AG20443 (cell line): Measurements from ENCODE around the gene CHRNG.
"Not testable (repeated sequence)": the region's sequence is repeated elsewhere in the genome, so short reads cannot be mapped to it uniquely, and the experiment has no call there.

Source experiments
- DNase-seq: peaks from one replicate; pipeline ENCODE4 v3.0.0; 2012; ENCODE audit warnings: low spot score, mixed read lengths

The CHRNG gene

GRCh38 chr2:232528746-232529460 lies 10.6 kb upstream of the CHRNG start:
- DNase-seq = peak; percentile 42

DNA sequence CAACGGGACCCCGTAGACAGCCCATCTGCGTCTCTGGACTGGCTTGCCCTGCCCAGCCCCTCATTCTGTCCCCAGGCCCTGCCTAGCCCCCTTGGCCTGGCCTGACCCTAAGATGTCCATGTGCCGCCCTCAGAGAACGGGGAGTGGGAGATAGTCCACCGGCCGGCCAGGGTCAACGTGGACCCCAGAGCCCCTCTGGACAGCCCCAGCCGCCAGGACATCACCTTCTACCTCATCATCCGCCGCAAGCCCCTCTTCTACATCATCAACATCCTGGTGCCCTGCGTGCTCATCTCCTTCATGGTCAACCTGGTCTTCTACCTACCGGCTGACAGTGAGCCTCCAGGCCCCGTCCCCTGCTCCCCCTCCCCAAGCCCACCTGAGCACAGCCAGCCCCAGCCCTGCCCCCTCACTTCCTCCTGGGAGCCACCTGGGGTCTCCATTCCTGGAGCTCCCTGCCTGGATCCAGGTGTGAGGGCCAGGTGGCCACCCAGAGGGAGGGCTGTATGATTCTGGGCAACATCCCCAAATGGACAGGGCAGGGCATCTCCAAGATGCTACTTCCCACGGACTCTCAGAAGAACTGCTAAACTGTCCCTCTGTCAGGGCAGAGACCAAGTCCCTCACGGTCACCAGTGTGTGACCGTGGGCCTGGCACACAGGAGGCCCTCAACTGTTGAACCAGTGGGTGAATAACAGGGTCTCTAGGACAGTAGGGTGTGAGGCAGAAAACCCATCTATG lies 9.5 kb upstream of the CHRNG start:
- DNase-seq = no peak

DNA sequence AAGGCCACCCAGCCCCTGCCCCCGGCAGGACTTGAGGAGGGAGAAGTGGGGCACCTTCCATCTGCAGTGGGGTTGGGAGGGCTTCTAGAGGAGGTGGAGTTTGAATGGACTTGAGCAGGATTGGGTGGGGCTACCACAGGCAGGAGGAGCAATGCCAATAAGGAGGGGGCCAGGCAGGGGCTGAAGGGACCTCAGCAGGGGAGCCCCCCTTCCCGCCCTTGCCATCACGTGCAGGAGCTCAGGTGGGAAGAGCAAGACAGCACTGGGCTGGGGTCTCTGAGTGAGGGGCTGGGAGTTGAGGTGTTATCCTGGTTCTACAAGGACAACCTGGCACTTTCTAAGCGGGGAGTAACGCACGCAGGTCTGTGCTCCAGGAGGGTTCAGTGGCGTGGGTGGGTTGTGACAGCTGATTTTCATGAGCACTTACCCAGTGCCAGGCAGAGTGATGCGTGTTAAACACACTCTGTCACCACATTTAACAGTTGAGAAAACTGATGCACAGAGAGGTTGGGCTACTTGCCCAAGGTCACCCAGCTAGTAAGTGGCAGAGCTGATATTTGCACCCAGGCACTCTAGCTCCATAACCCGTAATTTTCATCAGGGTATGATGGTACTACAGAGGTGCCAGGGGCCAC lies 8.7 kb upstream of the CHRNG start:
- DNase-seq = no peak

- DNase-seq = no peak
Measured at GRCh38 chr2:232532419-232532818, 7.1 kb upstream of the CHRNG start.

GRCh38 chr2:232532821-232533220 lies 6.7 kb upstream of the CHRNG start:
- not testable (repeated sequence) for DNase-seq

- DNase-seq = peak; percentile 28
Measured at GRCh38 chr2:232533944-232534710, 5.4 kb upstream of the CHRNG start.

DNA sequence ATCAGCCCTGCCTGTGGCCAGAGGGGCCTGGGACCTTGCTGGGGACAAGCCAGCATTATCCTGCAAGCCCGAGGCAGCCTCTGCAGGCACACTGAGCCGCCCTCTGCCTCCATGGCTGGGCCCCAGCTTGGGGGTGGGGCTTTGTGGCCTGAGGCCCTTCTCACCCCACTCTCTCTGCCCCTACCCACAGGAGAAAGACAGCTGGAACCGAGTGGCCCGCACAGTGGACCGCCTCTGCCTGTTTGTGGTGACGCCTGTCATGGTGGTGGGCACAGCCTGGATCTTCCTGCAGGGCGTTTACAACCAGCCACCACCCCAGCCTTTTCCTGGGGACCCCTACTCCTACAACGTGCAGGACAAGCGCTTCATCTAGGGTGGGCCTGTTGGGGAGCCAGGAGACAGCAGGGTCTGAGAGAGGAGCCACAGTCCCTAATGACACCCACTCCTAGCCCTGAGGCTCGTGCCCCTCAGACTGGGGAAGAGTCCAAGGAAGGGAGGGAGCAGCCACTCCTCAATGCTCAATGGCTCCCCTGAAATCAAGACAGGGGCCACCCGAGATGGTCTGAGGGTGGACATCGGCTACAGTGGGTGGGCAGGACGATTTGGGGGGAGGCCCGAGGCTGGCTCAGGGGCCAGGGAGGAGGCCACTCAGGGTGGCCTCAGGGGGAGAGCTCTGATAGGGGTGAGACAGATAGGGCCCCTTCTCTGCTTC lies 4.4 kb upstream of the CHRNG start:
- DNase-seq = no peak

GRCh38 chr2:232535761-232536530 lies 3.5 kb upstream of the CHRNG start:
- DNase-seq = no peak

- no peak for DNase-seq
Measured at GRCh38 chr2:232537079-232537478, 2.4 kb upstream of the CHRNG start.

DNA sequence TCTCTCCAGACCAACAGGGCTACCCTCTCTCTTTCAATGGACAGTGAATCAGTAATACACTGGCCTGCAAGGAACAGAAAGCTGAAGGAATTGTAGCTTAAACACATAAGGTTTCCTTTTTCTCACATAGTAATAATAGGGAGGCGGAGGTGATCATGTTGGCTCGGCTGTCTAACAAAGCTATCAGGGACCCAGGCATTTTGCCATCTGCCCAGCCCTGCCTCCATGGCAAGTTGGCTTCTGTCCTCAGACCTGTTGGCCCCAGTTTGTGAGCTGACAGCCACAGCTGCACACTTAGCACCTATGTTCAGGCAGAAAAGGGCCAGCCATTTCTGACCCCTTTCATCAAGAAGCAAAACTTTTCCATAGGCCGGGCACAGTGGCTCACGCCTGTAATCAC lies 2.0 kb upstream of the CHRNG start:
- no peak for DNase-seq

DNA sequence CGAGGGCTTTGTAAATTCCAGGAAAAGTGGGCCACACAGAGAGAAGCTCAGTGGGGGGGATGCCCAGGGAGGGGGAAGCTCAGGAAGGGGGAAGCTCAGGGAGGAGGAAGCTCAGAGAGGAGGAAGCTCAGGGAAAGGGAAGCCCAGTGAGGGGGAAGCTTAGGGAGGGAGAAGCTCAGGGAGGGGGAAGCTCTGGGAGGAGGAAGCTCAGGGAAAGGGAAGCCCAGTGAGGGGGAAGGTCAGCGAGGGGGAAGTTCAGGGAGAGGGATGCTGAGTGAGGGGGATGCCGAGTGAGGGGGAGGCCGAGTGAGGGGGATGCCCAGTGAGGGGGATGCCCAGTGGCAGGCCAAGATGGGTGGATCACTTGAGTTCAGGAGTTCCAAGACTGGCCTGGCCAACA lies 821 bp upstream of the CHRNG start:
- DNase-seq = no peak

DNA sequence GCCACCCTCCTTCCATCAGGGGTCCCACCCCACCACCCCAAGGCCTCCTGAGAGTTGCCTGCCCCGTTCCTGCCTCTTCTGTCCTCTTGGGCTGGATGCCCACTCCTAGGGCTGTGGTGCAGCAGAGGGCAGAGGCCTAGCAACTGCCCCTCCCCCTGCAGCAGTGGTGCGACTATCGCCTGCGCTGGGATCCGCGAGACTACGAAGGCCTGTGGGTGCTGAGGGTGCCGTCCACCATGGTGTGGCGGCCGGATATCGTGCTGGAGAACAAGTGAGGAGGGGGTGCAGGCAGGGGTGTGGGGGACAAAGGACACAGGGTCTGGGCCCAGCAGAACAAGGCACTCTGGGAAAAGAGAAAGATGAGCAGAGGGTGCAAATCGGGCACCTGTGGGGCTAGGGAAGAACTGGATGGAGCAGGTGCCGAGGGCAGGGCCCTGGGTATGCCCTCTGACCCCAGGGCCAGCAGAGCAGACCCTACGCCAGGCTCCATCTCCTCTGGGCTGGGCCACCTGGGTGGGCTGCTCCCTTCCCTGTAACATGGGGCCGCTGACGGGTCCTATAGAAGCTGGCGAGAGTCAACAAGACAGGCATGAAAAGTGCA lies 1.0 kb downstream of the CHRNG start:
- DNase-seq = no peak

DNA sequence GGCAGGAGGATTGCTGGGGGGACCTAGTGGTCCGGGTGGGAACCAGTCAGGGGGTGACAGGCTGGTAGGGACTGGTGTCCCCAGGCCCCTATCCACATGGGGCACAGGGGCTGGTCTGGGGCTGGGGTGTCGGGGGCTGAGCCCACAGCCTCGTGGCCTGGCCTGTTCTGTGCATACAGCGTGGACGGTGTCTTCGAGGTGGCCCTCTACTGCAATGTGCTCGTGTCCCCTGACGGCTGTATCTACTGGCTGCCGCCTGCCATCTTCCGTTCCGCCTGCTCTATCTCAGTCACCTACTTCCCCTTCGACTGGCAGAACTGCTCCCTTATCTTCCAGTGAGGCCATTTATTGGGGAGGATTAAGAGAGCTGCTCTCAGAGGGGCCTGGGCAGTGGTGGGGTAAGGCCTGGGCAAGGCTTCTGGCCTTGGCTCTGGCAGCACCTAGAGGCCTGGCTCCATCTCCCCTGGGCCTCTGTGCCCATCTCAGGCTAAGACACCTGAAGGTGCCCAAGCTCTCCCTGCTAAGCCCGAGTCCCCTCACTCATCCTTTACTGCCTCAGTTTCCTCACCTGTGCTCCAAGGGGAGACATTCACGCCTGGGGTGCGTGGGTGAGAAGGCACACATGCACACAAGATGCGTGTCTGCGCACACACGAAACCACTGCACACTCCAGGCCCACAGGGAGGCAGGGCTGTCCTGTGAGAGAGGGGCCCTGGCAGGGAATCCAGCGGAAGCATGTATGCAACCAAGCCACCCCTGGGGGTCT lies 1.9 kb downstream of the CHRNG start:
- peak; percentile 9 for DNase-seq

- no peak for DNase-seq
Measured at GRCh38 chr2:232541961-232542714, 2.6 kb downstream of the CHRNG start.

DNA sequence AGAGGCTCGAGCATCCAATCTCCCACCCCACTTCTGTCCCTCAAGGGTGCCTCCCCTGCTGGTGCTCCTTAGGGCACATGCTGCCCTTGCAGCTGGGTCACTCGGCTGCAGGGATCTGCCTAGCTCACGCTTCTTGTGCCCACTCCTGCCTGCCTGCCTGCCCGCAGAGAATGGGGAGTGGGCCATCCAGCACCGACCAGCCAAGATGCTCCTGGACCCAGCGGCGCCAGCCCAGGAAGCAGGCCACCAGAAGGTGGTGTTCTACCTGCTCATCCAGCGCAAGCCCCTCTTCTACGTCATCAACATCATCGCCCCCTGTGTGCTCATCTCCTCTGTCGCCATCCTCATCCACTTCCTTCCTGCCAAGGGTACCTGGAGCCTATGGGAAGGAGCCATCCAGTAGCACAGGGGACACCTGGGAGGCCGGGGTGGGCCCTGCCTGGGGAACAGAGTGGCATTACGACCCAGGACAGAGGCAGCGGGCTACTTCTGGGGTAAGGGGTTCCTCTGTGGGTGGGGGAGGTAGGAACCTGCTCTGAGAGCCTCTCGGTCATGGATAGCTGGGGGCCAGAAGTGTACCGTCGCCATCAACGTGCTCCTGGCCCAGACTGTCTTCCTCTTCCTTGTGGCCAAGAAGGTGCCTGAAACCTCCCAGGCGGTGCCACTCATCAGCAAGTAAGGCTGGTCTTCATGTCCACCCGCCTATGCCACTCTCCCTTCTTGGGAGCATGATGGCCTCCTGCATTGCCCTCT lies 3.4 kb downstream of the CHRNG start:
- DNase-seq = no peak

DNA sequence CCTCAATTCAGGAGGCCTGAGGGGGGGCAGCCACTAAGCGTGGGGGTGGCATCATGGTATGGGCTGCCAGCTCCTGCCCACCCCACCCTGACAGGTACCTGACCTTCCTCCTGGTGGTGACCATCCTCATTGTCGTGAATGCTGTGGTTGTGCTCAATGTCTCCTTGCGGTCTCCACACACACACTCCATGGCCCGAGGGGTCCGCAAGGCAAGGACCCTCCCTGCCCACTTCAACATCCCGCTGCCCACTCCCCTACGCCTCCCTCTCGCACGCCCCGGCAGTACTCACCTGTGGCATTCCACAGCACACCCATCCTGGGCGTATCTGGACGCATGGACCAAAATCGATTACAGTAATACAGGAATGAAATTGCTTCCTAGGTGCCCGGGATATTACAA lies 4.0 kb downstream of the CHRNG start:
- DNase-seq = no peak

DNA sequence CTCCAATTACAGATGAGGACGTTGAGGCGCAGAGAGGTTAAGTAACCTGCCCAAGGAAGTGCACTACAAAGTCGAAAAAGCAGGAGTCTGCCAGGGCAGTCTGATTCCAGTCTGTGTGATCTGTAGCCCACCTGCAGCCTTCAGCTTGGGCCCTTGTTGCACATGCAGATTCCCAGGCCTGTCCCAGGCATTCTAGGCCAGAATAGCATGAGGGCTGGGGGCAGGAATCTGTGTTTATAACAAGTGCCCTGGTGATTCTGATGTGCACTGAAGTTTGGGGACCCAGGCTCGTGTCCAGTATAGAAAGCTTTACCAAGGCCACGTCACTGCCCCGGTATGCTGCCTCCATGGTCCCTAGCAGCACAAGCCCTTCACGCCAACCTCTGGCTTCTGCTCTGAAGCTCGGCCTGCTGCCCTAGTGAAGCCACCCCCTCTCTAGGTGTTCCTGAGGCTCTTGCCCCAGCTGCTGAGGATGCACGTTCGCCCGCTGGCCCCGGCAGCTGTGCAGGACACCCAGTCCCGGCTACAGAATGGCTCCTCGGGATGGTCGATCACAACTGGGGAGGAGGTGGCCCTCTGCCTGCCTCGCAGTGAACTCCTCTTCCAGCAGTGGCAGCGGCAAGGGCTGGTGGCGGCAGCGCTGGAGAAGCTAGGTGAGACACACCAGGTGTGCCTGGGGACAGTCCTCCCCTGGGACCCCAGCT lies 4.6 kb downstream of the CHRNG start:
- no peak for DNase-seq

DNA sequence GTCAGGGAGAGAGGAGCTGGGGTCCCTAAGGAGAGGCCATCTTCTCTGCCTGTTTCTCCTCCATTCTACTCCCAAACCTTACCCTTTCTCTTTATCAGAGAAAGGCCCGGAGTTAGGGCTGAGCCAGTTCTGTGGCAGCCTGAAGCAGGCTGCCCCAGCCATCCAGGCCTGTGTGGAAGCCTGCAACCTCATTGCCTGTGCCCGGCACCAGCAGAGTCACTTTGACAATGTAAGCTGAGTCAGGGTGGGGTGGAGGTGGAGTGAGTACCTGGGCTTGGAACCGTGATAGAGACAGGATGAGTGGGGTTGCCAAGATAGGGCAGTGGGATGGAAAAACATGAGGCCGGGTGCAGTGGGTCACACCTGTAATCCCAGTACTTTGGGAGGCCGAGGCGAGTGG lies 5.2 kb downstream of the CHRNG start:
- no peak for DNase-seq
